PC-3 (cell line): ENCODE results near the gene SULT6B1.

ENCODE experiments used
- EZH2 ChIP-seq: fragments of 300-600 bp; sonication (generic); IDR thresholded peaks from one replicate; pipeline ENCODE4 v1.6.1; 2017; ENCODE audit warnings: antibody characterized with exemption, mild to moderate bottlenecking, low read length; ENCODE audit not compliant: unreplicated experiment
- EZH2phosphoT487 ChIP-seq: fragments of 300-600 bp; sonication (generic); IDR thresholded peaks from 2 replicates; pipeline ENCODE4 v1.6.1; 2018; ENCODE audit warnings: mild to moderate bottlenecking, antibody characterized with exemption, low read length, borderline replicate concordance
- TF ChIP-seq, protein P1 (sequence below): fragments of 300-600 bp; sonication (generic); conservative IDR thresholded peaks from 2 replicates; pipeline ENCODE4 v1.5.1; 2017; ENCODE audit warnings: antibody characterized with exemption, low read depth, mild to moderate bottlenecking, low read length

DNA sequence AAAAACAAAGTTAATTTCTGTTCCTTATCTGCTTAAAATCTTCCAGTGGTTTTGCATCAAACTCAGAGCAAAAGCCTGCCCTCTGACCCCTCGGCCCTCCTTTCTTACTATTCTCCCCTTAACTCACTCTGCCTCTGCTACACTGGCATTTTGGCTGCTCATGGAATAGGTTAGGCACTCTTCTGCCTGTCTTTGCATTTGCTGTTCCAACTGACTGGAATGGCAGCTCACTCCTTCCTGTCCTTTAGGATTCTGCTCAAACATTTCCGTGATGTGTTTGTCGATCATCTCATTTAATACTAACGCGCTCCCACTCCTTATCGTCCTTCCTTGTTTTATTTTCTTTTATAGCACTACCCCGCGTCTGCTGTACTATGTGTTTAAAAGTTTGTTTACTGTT, 42.1 kb upstream of the SULT6B1 start:
- TF ChIP-seq, protein P1, sequence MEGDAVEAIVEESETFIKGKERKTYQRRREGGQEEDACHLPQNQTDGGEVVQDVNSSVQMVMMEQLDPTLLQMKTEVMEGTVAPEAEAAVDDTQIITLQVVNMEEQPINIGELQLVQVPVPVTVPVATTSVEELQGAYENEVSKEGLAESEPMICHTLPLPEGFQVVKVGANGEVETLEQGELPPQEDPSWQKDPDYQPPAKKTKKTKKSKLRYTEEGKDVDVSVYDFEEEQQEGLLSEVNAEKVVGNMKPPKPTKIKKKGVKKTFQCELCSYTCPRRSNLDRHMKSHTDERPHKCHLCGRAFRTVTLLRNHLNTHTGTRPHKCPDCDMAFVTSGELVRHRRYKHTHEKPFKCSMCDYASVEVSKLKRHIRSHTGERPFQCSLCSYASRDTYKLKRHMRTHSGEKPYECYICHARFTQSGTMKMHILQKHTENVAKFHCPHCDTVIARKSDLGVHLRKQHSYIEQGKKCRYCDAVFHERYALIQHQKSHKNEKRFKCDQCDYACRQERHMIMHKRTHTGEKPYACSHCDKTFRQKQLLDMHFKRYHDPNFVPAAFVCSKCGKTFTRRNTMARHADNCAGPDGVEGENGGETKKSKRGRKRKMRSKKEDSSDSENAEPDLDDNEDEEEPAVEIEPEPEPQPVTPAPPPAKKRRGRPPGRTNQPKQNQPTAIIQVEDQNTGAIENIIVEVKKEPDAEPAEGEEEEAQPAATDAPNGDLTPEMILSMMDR = no peak
- TF ChIP-seq EZH2 (no peak), EZH2phosphoT487 (no peak)
